Stomach (tissue), 4 donors: ENCODE measurements around the gene DAPK2.

Experiments used
- POLR2A ChIP-seq, 4 donors: fragments of 450-650 bp; IDR thresholded peaks; one replicate each; pipeline ENCODE4 v1.6.1; 2016; ENCODE audit warnings: antibody characterized with exemption in 4 of 4, control low read depth in 2 of 4, mild to moderate bottlenecking in 1 of 4, moderate library complexity in 1 of 4
- POLR2AphosphoS5 ChIP-seq, 3 donors: sonication (generic); formaldehyde crosslinking; IDR thresholded peaks; one replicate each; pipeline ENCODE4 v1.6.1; 2016; ENCODE audit warnings: antibody characterized with exemption in 3 of 3
- TF ChIP-seq, protein P1 (sequence below), 7 experiments: fragments of 450-650 bp in 4 of 7; fragments of 200-600 bp in 3 of 7; sonication (generic) in 3 of 7; IDR thresholded peaks; one replicate each; pipeline ENCODE4 v1.5.1; 2016 to 2019; ENCODE audit warnings: antibody characterized with exemption in 7 of 7, control low read depth in 2 of 7, mild to moderate bottlenecking in 1 of 7

DNA sequence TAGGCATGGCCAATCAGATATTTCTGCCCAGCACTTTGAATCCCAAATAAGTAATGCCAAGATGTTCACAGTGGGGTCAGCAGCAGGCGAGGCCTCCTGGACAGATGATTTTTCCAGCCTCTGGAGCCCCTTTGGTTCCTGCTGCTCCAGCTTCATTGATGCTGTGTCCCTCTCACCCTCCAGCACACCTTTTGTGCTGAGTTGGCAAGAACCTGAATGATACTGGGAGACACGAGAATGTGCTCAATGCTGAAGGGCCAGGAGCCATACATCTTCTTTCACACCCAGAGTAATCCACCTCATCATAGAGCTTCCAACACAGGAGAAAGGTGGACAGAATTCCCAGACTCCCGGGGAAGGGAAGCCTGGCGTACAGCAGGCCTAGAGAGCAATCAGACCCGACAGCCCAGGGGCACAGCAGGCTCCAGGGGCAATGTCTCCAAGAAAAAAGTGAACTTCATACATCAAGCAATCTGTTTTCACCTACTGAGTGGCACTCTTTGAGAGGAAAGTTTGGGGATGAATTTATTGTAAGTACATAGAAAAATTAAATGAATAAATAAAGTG is 6.7 kb upstream of the DAPK2 start:
- no peak for TF ChIP-seq POLR2AphosphoS5 (IDR thresholded peaks at IDR 0.05)
- no peak for TF ChIP-seq POLR2A (IDR thresholded peaks at IDR 0.05)
- TF ChIP-seq, protein P1, sequence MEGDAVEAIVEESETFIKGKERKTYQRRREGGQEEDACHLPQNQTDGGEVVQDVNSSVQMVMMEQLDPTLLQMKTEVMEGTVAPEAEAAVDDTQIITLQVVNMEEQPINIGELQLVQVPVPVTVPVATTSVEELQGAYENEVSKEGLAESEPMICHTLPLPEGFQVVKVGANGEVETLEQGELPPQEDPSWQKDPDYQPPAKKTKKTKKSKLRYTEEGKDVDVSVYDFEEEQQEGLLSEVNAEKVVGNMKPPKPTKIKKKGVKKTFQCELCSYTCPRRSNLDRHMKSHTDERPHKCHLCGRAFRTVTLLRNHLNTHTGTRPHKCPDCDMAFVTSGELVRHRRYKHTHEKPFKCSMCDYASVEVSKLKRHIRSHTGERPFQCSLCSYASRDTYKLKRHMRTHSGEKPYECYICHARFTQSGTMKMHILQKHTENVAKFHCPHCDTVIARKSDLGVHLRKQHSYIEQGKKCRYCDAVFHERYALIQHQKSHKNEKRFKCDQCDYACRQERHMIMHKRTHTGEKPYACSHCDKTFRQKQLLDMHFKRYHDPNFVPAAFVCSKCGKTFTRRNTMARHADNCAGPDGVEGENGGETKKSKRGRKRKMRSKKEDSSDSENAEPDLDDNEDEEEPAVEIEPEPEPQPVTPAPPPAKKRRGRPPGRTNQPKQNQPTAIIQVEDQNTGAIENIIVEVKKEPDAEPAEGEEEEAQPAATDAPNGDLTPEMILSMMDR (IDR thresholded peaks at IDR 0.05), result no peak
